NCI-H345 treated with DMSO at 0.1 percent for 48 hours (cell line): Measurements from ENCODE around the gene CNKSR2.
"Not testable (repeated sequence)": the region's sequence is repeated elsewhere in the genome, so short reads cannot be mapped to it uniquely, and the experiment has no call there.

ENCODE experiments used
- DNase-seq: peaks from one replicate; lab custom pipeline; 2025; ENCODE audit not compliant: unreplicated experiment; lab: John Stamatoyannopoulos, UW

CNKSR2 gene

GRCh38 chrX:21438792-21439191, 64.6 kb downstream of the CNKSR2 start:
- DNase-seq, result no peak

GRCh38 chrX:21440911-21441310, 66.7 kb downstream of the CNKSR2 start:
- no peak for DNase-seq

- DNase-seq, result no peak
Measured at GRCh38 chrX:21457718-21458117, 83.5 kb downstream of the CNKSR2 start.

GRCh38 chrX:21469071-21469470, 94.9 kb downstream of the CNKSR2 start:
- no peak for DNase-seq

- DNase-seq, result no peak
Measured at GRCh38 chrX:21476909-21477308, 102.7 kb downstream of the CNKSR2 start.

- peak; percentile 53 for DNase-seq
Measured at GRCh38 chrX:21479695-21480270, 105.6 kb downstream of the CNKSR2 start.

- no peak for DNase-seq
Measured at GRCh38 chrX:21481761-21482160, 107.5 kb downstream of the CNKSR2 start.

- not testable (repeated sequence) for DNase-seq
Measured at GRCh38 chrX:21484051-21484450, 109.8 kb downstream of the CNKSR2 start.

- DNase-seq, result peak; percentile 77
Measured at GRCh38 chrX:21487832-21488231, 113.6 kb downstream of the CNKSR2 start.

- no peak for DNase-seq
Measured at GRCh38 chrX:21490341-21490740, 116.1 kb downstream of the CNKSR2 start.

- DNase-seq, result no peak
Measured at GRCh38 chrX:21493226-21493830, 119.1 kb downstream of the CNKSR2 start.

GRCh38 chrX:21503593-21503992, 129.4 kb downstream of the CNKSR2 start:
- no peak for DNase-seq

- no peak for DNase-seq
Measured at GRCh38 chrX:21509912-21510311, 135.7 kb downstream of the CNKSR2 start.

- DNase-seq, result no peak
Measured at GRCh38 chrX:21524008-21524407, 149.8 kb downstream of the CNKSR2 start.

GRCh38 chrX:21528076-21528475, 153.9 kb downstream of the CNKSR2 start:
- DNase-seq, result no peak

GRCh38 chrX:21529771-21530170, 155.6 kb downstream of the CNKSR2 start:
- no peak for DNase-seq

- DNase-seq, result not testable (repeated sequence)
Measured at GRCh38 chrX:21544642-21545041, 170.4 kb downstream of the CNKSR2 start.

- DNase-seq, result no peak
Measured at GRCh38 chrX:21559417-21559816, 185.2 kb downstream of the CNKSR2 start.

GRCh38 chrX:21565025-21565424, 190.8 kb downstream of the CNKSR2 start:
- no peak for DNase-seq

- DNase-seq, result no peak
Measured at GRCh38 chrX:21574793-21575192, 200.6 kb downstream of the CNKSR2 start.

- DNase-seq, result no peak
Measured at GRCh38 chrX:21581479-21581878, 207.3 kb downstream of the CNKSR2 start.

GRCh38 chrX:21586001-21586400, 211.8 kb downstream of the CNKSR2 start:
- DNase-seq, result no peak
